Hepatocyte (in vitro differentiated cells): ENCODE results near the gene RASAL2. TPM values are rescaled to one million over a fixed set of nuclear protein-coding genes. Genes with fewer than 3 reads are reported as not detected.

Source experiments
- DNase-seq: peaks from one replicate; pipeline ENCODE4 v3.0.0-alpha.2; 2016; ENCODE audit warnings: low spot score
- H2AFZ ChIP-seq: fragments of 200-600 bp; sonication (generic); 2 replicates; pipeline ENCODE4 v1.6.0; 2016; ENCODE audit warnings: antibody characterized with exemption, mild to moderate bottlenecking
- H3K27ac ChIP-seq: fragments of 200-600 bp; sonication (generic); 2 replicates; pipeline ENCODE4 v1.5.1; 2016; ENCODE audit warnings: mild to moderate bottlenecking
- H3K27me3 ChIP-seq: fragments of 200-600 bp; sonication (generic); 2 replicates; pipeline ENCODE4 v1.6.1; 2016
- H3K36me3 ChIP-seq: fragments of 200-600 bp; sonication (generic); replicated peaks from 2 replicates; pipeline ENCODE4 v1.5.1; 2016; ENCODE audit warnings: low read depth; ENCODE audit not compliant: insufficient read depth
- H3K4me1 ChIP-seq: fragments of 200-600 bp; sonication (generic); 2 replicates; pipeline ENCODE4 v1.5.1; 2016; ENCODE audit warnings: mild to moderate bottlenecking, moderate library complexity; ENCODE audit not compliant: insufficient read depth
- H3K4me2 ChIP-seq: fragments of 200-600 bp; sonication (generic); 2 replicates; pipeline ENCODE4 v1.6.0; 2016
- H3K4me3 ChIP-seq: fragments of 200-600 bp; sonication (generic); 2 replicates; pipeline ENCODE4 v1.5.1; 2016; ENCODE audit warnings: mild to moderate bottlenecking
- H3K79me2 ChIP-seq: fragments of 200-600 bp; sonication (generic); 2 replicates; pipeline ENCODE4 v1.6.0; 2017; ENCODE audit warnings: mild to moderate bottlenecking
- H3K9me2 ChIP-seq: fragments of 200-600 bp; sonication (generic); replicated peaks from 2 replicates; pipeline ENCODE4 v1.6.0; 2017; ENCODE audit warnings: mild to moderate bottlenecking; ENCODE audit not compliant: insufficient read depth
- H3K9me3 ChIP-seq: fragments of 200-600 bp; sonication (generic); 2 replicates; pipeline ENCODE4 v1.5.1; 2016; ENCODE audit warnings: low read depth, mild to moderate bottlenecking
- H4K20me1 ChIP-seq: fragments of 200-600 bp; sonication (generic); 2 replicates; pipeline ENCODE4 v1.6.0; 2016; ENCODE audit warnings: mild to moderate bottlenecking; ENCODE audit not compliant: insufficient read depth, poor library complexity, severe bottlenecking
- CTCF ChIP-seq: fragments of 200-600 bp; sonication (generic); IDR thresholded peaks from 2 replicates; pipeline ENCODE4 v1.5.1; 2016; ENCODE audit warnings: antibody characterized with exemption, mild to moderate bottlenecking; ENCODE audit not compliant: poor library complexity
- EZH2 ChIP-seq: fragments of 200-600 bp; sonication (generic); IDR thresholded peaks from 2 replicates; pipeline ENCODE4 v1.6.1; 2016; ENCODE audit warnings: antibody characterized with exemption, mild to moderate bottlenecking, borderline replicate concordance
- EZH2phosphoT487 ChIP-seq: fragments of 200-600 bp; sonication (generic); IDR thresholded peaks from one replicate; pipeline ENCODE4 v1.6.1; 2018; ENCODE audit warnings: antibody characterized with exemption, mild to moderate bottlenecking, low read depth, moderate library complexity; ENCODE audit not compliant: unreplicated experiment, severe bottlenecking
- WGBS: methylation state at CpG from one replicate; pipeline ENCODE4 v1.1.6; 2016; ENCODE audit warnings: low lambda C conversion rate; ENCODE audit errors: missing lambda C conversion rate; 5-methylcytosine and 5-hydroxymethylcytosine counted together
- polyA plus RNA-seq: library from polyadenylated mRNA; unstranded; fragments of >200 nt; fragmentation: Nextera tagmentation; extraction: Ambion mirVana; gene quantifications from 2 replicates; pipeline ENCODE4 v1.2.1, GENCODE V29; 2016
- total RNA-seq: library from RNA; depleted of rRNA; stranded (reverse); fragments of >200 nt; gene quantifications from 2 replicates; pipeline ENCODE4 v1.2.3, GENCODE V29; 2014

Gene RASAL2
- total and polyA plus RNA-seq, 2 experiments from 2014 or later: 8.7 to 24.0 TPM

- H3K4me1 ChIP-seq: peaks cover 8% of the 10 kb centered on the region
- no peaks in the 10 kb centered on the region for H3K9me2 ChIP-seq
- H4K20me1 ChIP-seq: no peaks in the 10 kb centered on the region
- H3K27ac ChIP-seq: no peak overlapping the region
- DNase-seq: no peak
- peaks cover 69% of the 10 kb centered on the region for H3K79me2 ChIP-seq
- no peaks in the 10 kb centered on the region for H3K9me3 ChIP-seq
- no peak overlapping the region for H2AFZ ChIP-seq
- 76% methylated on average over 1 of the region's 1 CpG for WGBS
- H3K4me2 ChIP-seq: no peak overlapping the region
- H3K4me3 ChIP-seq: no peak overlapping the region
- no peak for TF ChIP-seq CTCF
- TF ChIP-seq EZH2phosphoT487: no peak
- no peak for TF ChIP-seq EZH2
- no peaks in the 10 kb centered on the region for H3K36me3 ChIP-seq
- H3K27me3 ChIP-seq: no peaks in the 10 kb centered on the region
These were observed 28.4 kb downstream of the RASAL2 start for GRCh38 chr1:178122283-178122682.

DNA sequence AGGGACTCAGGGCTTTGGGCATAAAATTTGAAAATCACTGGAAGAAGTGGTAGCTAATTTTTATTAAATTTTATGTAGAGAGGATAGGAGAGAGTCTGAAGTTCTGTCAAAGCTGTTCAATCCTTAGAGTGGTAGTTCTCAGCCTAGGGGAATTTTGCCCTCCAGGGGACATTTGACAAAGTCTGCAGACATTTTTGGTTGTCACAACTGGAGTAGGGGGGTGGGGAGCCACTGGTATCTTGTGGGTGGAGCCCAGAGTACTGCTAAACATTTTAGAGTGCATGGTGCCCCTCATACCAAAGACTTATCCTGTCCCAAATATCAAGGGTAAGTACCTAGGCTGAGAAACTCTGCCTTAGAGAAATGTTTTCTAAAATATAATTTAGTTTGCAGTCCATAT is 30.2 kb downstream of the RASAL2 start:
- H2AFZ ChIP-seq: no peak overlapping the region
- H3K4me2 ChIP-seq: no peak overlapping the region

DNA sequence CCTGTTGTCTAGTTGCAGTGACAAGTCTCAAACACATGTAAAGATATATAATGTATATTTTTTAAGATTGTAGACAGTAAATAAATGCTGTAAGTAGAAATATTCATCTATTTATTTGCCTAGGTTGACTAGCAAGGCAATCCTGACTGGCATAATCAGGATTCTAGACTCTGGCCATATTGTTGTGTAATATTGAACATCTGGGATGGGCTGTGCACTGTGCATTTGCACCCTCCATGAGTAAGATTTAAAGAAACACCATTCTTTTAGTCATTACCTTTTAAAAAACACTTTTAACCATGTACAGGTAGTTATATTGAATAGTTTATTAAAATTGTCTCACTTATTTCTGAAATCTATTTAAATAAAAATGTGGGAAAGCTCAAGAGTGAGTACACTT is 32.4 kb downstream of the RASAL2 start:
- peak; percentile 13 for DNase-seq
- H3K4me2 ChIP-seq: peak overlapping the region; percentile 53
- no peaks in the 10 kb centered on the region for H3K27me3 ChIP-seq

More for the DNA sequence above, 30.2 kb downstream of the RASAL2 start:
- no peak for TF ChIP-seq EZH2
- TF ChIP-seq CTCF: no peak
- no peak for TF ChIP-seq EZH2phosphoT487
- no peak for DNase-seq
- H3K27me3 ChIP-seq: no peaks in the 10 kb centered on the region
- H3K4me3 ChIP-seq: no peak overlapping the region
- H3K9me2 ChIP-seq: no peaks in the 10 kb centered on the region
- H3K27ac ChIP-seq: no peak overlapping the region
- no peaks in the 10 kb centered on the region for H3K9me3 ChIP-seq
- H4K20me1 ChIP-seq: no peaks in the 10 kb centered on the region
- peaks cover 8% of the 10 kb centered on the region for H3K4me1 ChIP-seq
- peaks cover 65% of the 10 kb centered on the region for H3K79me2 ChIP-seq
- no peaks in the 10 kb centered on the region for H3K36me3 ChIP-seq

More for the DNA sequence above, 32.4 kb downstream of the RASAL2 start:
- H4K20me1 ChIP-seq: no peaks in the 10 kb centered on the region
- peaks cover 65% of the 10 kb centered on the region for H3K79me2 ChIP-seq
- peak overlapping the region; percentile 82 for H3K27ac ChIP-seq
- no peak overlapping the region for H2AFZ ChIP-seq
- no peaks in the 10 kb centered on the region for H3K9me3 ChIP-seq
- no peak overlapping the region for H3K4me3 ChIP-seq
- TF ChIP-seq EZH2phosphoT487: no peak
- TF ChIP-seq CTCF: no peak
- TF ChIP-seq EZH2: no peak
- H3K4me1 ChIP-seq: peaks cover 8% of the 10 kb centered on the region
- no peaks in the 10 kb centered on the region for H3K36me3 ChIP-seq
- no peaks in the 10 kb centered on the region for H3K9me2 ChIP-seq
